MM.1S (cell line): ENCODE data around the gene ZNF438.

Source experiments
- DNase-seq: peaks from one replicate; pipeline ENCODE4 v3.0.0-alpha.2; 2015
- H2AFZ ChIP-seq: fragments of 300-600 bp; sonication (generic); 2 replicates; pipeline ENCODE4 v1.6.0; 2016; ENCODE audit warnings: antibody characterized with exemption, low read length
- H3F3A ChIP-seq: fragments of 300-600 bp; sonication (generic); 2 replicates; pipeline ENCODE4 v1.6.1; 2016; ENCODE audit warnings: mild to moderate bottlenecking, antibody characterized with exemption, low read length, moderate library complexity, mixed read lengths; ENCODE audit not compliant: insufficient read depth
- H3K27ac ChIP-seq: fragments of 300-600 bp; sonication (generic); 2 replicates; pipeline ENCODE4 v1.5.1; 2016; ENCODE audit warnings: mild to moderate bottlenecking, low read length
- H3K27me3 ChIP-seq: fragments of 300-600 bp; sonication (generic); replicated peaks from 2 replicates; pipeline ENCODE4 v1.6.0; 2016; ENCODE audit warnings: low read length; ENCODE audit not compliant: insufficient read depth
- H3K36me3 ChIP-seq: fragments of 300-600 bp; sonication (generic); replicated peaks from 2 replicates; pipeline ENCODE4 v1.6.1; 2016; ENCODE audit warnings: mild to moderate bottlenecking, low read length, mixed read lengths; ENCODE audit not compliant: insufficient read depth
- H3K4me1 ChIP-seq: fragments of 300-600 bp; sonication (generic); 2 replicates; pipeline ENCODE4 v1.6.1; 2016; ENCODE audit warnings: low read length, mixed read lengths
- H3K4me2 ChIP-seq: fragments of 300-600 bp; sonication (generic); 2 replicates; pipeline ENCODE4 v1.6.0; 2016; ENCODE audit warnings: low read depth, low read length
- H3K4me3 ChIP-seq: fragments of 300-600 bp; sonication (generic); 2 replicates; pipeline ENCODE4 v1.5.1; 2016; ENCODE audit warnings: low read length, mixed read lengths
- H3K79me2 ChIP-seq: fragments of 300-600 bp; sonication (generic); 2 replicates; pipeline ENCODE4 v1.6.1; 2016; ENCODE audit warnings: mixed run types, low read length, mixed read lengths
- H3K9ac ChIP-seq: fragments of 300-600 bp; sonication (generic); 2 replicates; pipeline ENCODE4 v1.6.1; 2016; ENCODE audit warnings: low read length, mixed read lengths
- H3K9me2 ChIP-seq: fragments of 300-600 bp; sonication (generic); replicated peaks from 2 replicates; pipeline ENCODE4 v1.6.1; 2016; ENCODE audit warnings: mild to moderate bottlenecking, low read length, mixed read lengths; ENCODE audit not compliant: insufficient read depth
- H3K9me3 ChIP-seq: fragments of 300-600 bp; sonication (generic); replicated peaks from 2 replicates; pipeline ENCODE4 v1.6.1; 2016; ENCODE audit warnings: mild to moderate bottlenecking, low read length, mixed read lengths; ENCODE audit not compliant: insufficient read depth
- H4K20me1 ChIP-seq: fragments of 300-600 bp; sonication (generic); 2 replicates; pipeline ENCODE4 v1.6.1; 2016; ENCODE audit warnings: mild to moderate bottlenecking, low read length, moderate library complexity, mixed read lengths; ENCODE audit not compliant: insufficient read depth
- CTCF ChIP-seq: fragments of 300-600 bp; sonication (generic); IDR thresholded peaks from 2 replicates; pipeline ENCODE4 v1.5.1; 2016; ENCODE audit warnings: antibody characterized with exemption, low read length, mixed read lengths
- EZH2 ChIP-seq: fragments of 300-600 bp; sonication (generic); optimal IDR thresholded peaks from 2 replicates; pipeline ENCODE3; 2017; ENCODE audit warnings: low read depth, mild to moderate bottlenecking, antibody characterized with exemption, low read length, mixed read lengths
- EZH2phosphoT487 ChIP-seq: fragments of 300-600 bp; sonication (generic); IDR thresholded peaks from 2 replicates; pipeline ENCODE4 v1.6.1; 2018; ENCODE audit warnings: antibody characterized with exemption, low read length

The ZNF438 gene

GRCh38 chr10:30979956-30980355 is 51.7 kb downstream of the ZNF438 start:
- Histone ChIP-seq H3K27ac (no peak overlapping the region), H3K4me2 (no peak overlapping the region), H3K9ac (no peak overlapping the region), H3K36me3 (no peaks in the 10 kb centered on the region), H4K20me1 (no peaks in the 10 kb centered on the region), H3K79me2 (no peaks in the 10 kb centered on the region), H3F3A (no peaks in the 10 kb centered on the region), H3K9me2 (no peaks in the 10 kb centered on the region), H3K9me3 (no peaks in the 10 kb centered on the region), H3K27me3 (no peaks in the 10 kb centered on the region), H2AFZ (no peak overlapping the region), H3K4me1 (no peaks in the 10 kb centered on the region), H3K4me3 (no peak overlapping the region)
- no peak for DNase-seq
- TF ChIP-seq CTCF (no peak), EZH2 (no peak), EZH2phosphoT487 (no peak)

- Histone ChIP-seq H3K27ac (no peak overlapping the region), H3K4me3 (no peak overlapping the region), H2AFZ (no peak overlapping the region), H3K36me3 (no peaks in the 10 kb centered on the region), H3K79me2 (no peaks in the 10 kb centered on the region), H3K4me1 (no peaks in the 10 kb centered on the region), H3K9me2 (no peaks in the 10 kb centered on the region), H3F3A (no peaks in the 10 kb centered on the region), H4K20me1 (no peaks in the 10 kb centered on the region), H3K9ac (no peak overlapping the region), H3K27me3 (no peaks in the 10 kb centered on the region), H3K9me3 (no peaks in the 10 kb centered on the region), H3K4me2 (no peak overlapping the region)
- DNase-seq, result no peak
- TF ChIP-seq CTCF (no peak), EZH2 (no peak)
Observed at GRCh38 chr10:30978843-30979242, 52.8 kb downstream of the ZNF438 start.

GRCh38 chr10:30977385-30977784 is 54.3 kb downstream of the ZNF438 start:
- no peak overlapping the region for H3K4me2 ChIP-seq
- H3K9ac ChIP-seq, result no peak overlapping the region
- H3K4me1 ChIP-seq, result no peaks in the 10 kb centered on the region
- H2AFZ ChIP-seq, result no peak overlapping the region
- no peak for DNase-seq
- H3F3A ChIP-seq, result no peaks in the 10 kb centered on the region
- H3K27me3 ChIP-seq, result no peaks in the 10 kb centered on the region
- H3K27ac ChIP-seq, result no peak overlapping the region
- no peaks in the 10 kb centered on the region for H3K9me3 ChIP-seq
- no peaks in the 10 kb centered on the region for H3K79me2 ChIP-seq
- H3K4me3 ChIP-seq, result no peak overlapping the region
- no peaks in the 10 kb centered on the region for H3K36me3 ChIP-seq
- TF ChIP-seq CTCF, result no peak
- no peak for TF ChIP-seq EZH2phosphoT487
- TF ChIP-seq EZH2, result no peak
- no peaks in the 10 kb centered on the region for H3K9me2 ChIP-seq
- H4K20me1 ChIP-seq, result no peaks in the 10 kb centered on the region
